GM21526 (cell line): ENCODE results near the gene KLHDC3.
"Not testable (repeated sequence)": the region's sequence is repeated elsewhere in the genome, so short reads cannot be mapped to it uniquely, and the experiment has no call there.

ENCODE experiments used
- ATAC-seq: cut with Tn5 transposase; IDR thresholded peaks from one replicate; pipeline ENCODE4 v1.9.1; 2021; ENCODE audit warnings: moderate library complexity; ENCODE audit not compliant: unreplicated experiment, low FRiP score

Gene KLHDC3

GRCh38 chr6:43021270-43022047 is 7.4 kb downstream of the KLHDC3 start, which contains the start of gene RRP36:
Gene RRP36, plus strand, starts transcription at chr6:43021623. Its CDS starts 32 bp downstream, at chr6:43021655.
- no peak for ATAC-seq

GRCh38 chr6:43024436-43024835 is 10.4 kb downstream of the KLHDC3 start:
- no peak for ATAC-seq

- ATAC-seq = no peak
These were observed 12.3 kb downstream of the KLHDC3 start for GRCh38 chr6:43026365-43026764.

- ATAC-seq = no peak
These were observed 15.1 kb downstream of the KLHDC3 start for GRCh38 chr6:43029120-43029519.

- no peak for ATAC-seq
These were observed 18.3 kb downstream of the KLHDC3 start for GRCh38 chr6:43032326-43032725.

GRCh38 chr6:43033496-43034189 is 19.6 kb downstream of the KLHDC3 start:
- ATAC-seq = no peak

- ATAC-seq = no peak
These were observed 20.1 kb downstream of the KLHDC3 start for GRCh38 chr6:43034190-43034525.

- ATAC-seq = no peak
These were observed 21.6 kb downstream of the KLHDC3 start for GRCh38 chr6:43035495-43036194.

- no peak for ATAC-seq
These were observed 22.7 kb downstream of the KLHDC3 start for GRCh38 chr6:43036712-43037111.

GRCh38 chr6:43037197-43037596 is 23.1 kb downstream of the KLHDC3 start:
- ATAC-seq = no peak

- ATAC-seq = no peak
These were observed 23.7 kb downstream of the KLHDC3 start for GRCh38 chr6:43037706-43038105.

- ATAC-seq = no peak
These were observed 24.7 kb downstream of the KLHDC3 start for GRCh38 chr6:43038727-43039126.

GRCh38 chr6:43040542-43041257 is 26.7 kb downstream of the KLHDC3 start:
- no peak for ATAC-seq

GRCh38 chr6:43041475-43041874 is 27.4 kb downstream of the KLHDC3 start:
- ATAC-seq = not testable (repeated sequence)

- no peak for ATAC-seq
These were observed 29.3 kb downstream of the KLHDC3 start for GRCh38 chr6:43043310-43043709.

- no peak for ATAC-seq
These were observed 31.4 kb downstream of the KLHDC3 start for GRCh38 chr6:43045371-43045930.

GRCh38 chr6:43047998-43048397 is 33.9 kb downstream of the KLHDC3 start:
- ATAC-seq = no peak

- ATAC-seq = no peak
These were observed 36.9 kb downstream of the KLHDC3 start for GRCh38 chr6:43050981-43051380.

- ATAC-seq = no peak
These were observed 38.3 kb downstream of the KLHDC3 start for GRCh38 chr6:43052225-43052841.
